Brain microvascular endothelial cell (primary cell): Measurements from ENCODE around the gene DPH5.

Experiments used
- DNase-seq: peaks from one replicate; pipeline ENCODE4 v3.0.0-alpha.2; 2020
- H3K27ac ChIP-seq: fragments of 250-450 bp; sonication (Bioruptor Pico); 2 replicates; pipeline ENCODE4 v1.5.1; 2020; ENCODE audit warnings: mild to moderate bottlenecking, moderate library complexity
- H3K27me3 ChIP-seq: fragments of 250-450 bp; sonication (Bioruptor Pico); replicated peaks from 2 replicates; pipeline ENCODE4 v1.5.1; 2020; ENCODE audit warnings: mild to moderate bottlenecking
- H3K36me3 ChIP-seq: fragments of 250-450 bp; sonication (Bioruptor Pico); replicated peaks from 2 replicates; pipeline ENCODE4 v1.5.1; 2020; ENCODE audit warnings: mild to moderate bottlenecking
- H3K4me3 ChIP-seq: 2 replicates; pipeline ENCODE4 v1.5.1; 2011; ENCODE audit warnings: low read depth, mild to moderate bottlenecking, control low read depth, low read length, moderate library complexity
- in situ Hi-C: cut with HindIII; loops from 2 replicates; pipeline ENCODE4 v1.10.0; 2017; ENCODE audit warnings: low sequenced_read_pairs, low pct_ligation_motif_present
- TF ChIP-seq, protein P1 (sequence below): IDR thresholded peaks from 2 replicates; pipeline ENCODE4 v1.5.1; 2011; ENCODE audit warnings: low read depth, mild to moderate bottlenecking, moderate library complexity, low read length, control low read depth, inconsistent platforms; ENCODE audit errors: missing control alignments

The DPH5 gene

DNA sequence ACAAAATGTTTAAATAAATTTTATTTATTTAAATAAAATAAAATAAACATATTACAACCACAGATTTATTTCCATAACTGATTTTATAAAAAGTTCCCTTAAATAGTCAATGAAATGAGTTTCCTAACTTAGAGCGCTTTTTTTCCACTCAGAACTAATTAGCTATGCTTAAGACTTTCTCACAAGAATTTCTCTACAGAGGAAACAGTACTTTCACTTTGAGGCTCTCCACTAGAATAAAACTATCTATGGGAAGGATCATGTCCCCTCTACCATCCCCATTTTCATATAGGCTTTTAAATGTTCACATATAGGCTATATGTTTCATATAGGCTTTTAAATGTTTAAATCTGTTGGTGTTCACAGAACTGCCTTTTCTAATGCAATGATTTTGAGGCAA lies 40.0 kb upstream of the DPH5 start:
- H3K36me3 ChIP-seq = no peaks in the 10 kb centered on the region
- TF ChIP-seq, protein P1, sequence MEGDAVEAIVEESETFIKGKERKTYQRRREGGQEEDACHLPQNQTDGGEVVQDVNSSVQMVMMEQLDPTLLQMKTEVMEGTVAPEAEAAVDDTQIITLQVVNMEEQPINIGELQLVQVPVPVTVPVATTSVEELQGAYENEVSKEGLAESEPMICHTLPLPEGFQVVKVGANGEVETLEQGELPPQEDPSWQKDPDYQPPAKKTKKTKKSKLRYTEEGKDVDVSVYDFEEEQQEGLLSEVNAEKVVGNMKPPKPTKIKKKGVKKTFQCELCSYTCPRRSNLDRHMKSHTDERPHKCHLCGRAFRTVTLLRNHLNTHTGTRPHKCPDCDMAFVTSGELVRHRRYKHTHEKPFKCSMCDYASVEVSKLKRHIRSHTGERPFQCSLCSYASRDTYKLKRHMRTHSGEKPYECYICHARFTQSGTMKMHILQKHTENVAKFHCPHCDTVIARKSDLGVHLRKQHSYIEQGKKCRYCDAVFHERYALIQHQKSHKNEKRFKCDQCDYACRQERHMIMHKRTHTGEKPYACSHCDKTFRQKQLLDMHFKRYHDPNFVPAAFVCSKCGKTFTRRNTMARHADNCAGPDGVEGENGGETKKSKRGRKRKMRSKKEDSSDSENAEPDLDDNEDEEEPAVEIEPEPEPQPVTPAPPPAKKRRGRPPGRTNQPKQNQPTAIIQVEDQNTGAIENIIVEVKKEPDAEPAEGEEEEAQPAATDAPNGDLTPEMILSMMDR = no peak
- H3K4me3 ChIP-seq = no peak overlapping the region
- no peaks in the 10 kb centered on the region for H3K27me3 ChIP-seq
- in situ Hi-C loops = no loop called here
- no peak for DNase-seq
- H3K27ac ChIP-seq = no peak overlapping the region

DNA sequence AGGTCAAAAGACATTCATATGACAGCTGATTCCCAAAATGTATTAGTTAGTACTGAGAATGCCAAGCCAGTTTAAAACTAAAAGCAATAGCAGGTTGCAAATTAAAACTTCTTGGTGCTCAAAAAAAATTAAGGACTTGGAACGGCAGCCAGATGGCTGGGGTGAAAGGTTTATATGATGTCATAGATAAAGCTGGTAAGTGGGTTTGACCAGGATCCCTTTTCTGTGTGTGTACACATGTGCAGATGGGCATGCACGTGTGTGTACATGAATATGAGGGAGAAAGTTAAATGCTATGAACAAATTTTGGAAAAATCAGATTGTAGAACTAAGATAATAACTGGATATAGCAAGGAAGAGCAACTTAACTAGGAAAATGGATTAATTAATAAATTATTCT lies 39.1 kb upstream of the DPH5 start:
- no peak overlapping the region for H3K4me3 ChIP-seq
- TF ChIP-seq, protein P1 = no peak
- H3K27ac ChIP-seq = no peak overlapping the region
- no peaks in the 10 kb centered on the region for H3K27me3 ChIP-seq
- in situ Hi-C loops = no loop called here
- DNase-seq = no peak
- no peaks in the 10 kb centered on the region for H3K36me3 ChIP-seq

DNA sequence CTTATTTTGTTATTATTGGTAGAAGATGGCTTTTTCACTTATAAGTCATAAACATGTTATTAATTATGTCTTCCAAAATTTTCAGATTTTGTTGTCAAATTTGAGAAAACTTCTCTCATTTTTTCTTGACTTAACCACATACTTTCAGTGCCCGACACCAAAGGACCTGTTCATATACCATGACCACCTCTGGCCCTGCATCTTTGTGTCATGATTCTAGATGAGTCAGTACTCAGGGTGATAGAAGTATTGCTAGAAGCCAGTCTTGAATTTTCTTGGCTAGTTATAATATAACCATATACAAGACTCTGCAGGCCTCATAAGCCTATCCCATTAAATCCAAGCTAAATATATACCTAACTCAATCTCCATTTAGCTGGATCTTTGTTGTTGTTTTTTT lies 35.4 kb upstream of the DPH5 start:
- H3K36me3 ChIP-seq = no peaks in the 10 kb centered on the region
- no peaks in the 10 kb centered on the region for H3K27me3 ChIP-seq
- in situ Hi-C loops = no loop called here
- DNase-seq = no peak
- no peak overlapping the region for H3K27ac ChIP-seq
- H3K4me3 ChIP-seq = no peak overlapping the region
- TF ChIP-seq, protein P1 = no peak

DNA sequence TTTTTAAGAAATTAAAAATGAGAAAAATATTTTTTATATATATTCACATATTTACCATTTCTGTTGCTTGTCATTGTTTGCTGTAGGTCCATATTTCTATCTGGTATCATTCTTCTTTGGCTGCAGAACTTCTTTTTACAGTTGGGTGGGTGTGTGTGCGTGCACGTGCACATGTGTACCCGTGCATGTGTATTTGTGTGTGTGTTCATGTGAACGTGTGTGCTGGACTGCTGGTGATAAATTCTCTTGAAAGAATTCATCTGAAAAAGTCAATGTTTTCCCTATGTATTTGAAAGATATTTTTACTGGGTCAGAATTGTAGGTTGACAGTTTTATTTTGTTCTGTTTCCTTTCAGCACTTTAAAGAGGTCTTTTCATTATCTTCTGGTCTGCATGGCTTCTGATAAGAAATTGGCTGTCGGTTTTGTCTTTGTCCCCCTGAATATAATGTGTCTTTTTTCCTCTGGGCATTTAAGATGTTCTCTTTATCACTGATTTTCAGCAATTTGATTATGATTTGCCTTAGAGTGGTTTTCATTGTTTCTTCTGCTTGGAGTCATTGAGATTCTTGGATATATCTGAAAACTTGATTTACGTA lies 34.5 kb upstream of the DPH5 start:
- no peaks in the 10 kb centered on the region for H3K27me3 ChIP-seq
- TF ChIP-seq, protein P1 = no peak
- in situ Hi-C loops = no loop called here
- H3K4me3 ChIP-seq = no peak overlapping the region
- no peaks in the 10 kb centered on the region for H3K36me3 ChIP-seq
- no peak for DNase-seq
- H3K27ac ChIP-seq = no peak overlapping the region

DNA sequence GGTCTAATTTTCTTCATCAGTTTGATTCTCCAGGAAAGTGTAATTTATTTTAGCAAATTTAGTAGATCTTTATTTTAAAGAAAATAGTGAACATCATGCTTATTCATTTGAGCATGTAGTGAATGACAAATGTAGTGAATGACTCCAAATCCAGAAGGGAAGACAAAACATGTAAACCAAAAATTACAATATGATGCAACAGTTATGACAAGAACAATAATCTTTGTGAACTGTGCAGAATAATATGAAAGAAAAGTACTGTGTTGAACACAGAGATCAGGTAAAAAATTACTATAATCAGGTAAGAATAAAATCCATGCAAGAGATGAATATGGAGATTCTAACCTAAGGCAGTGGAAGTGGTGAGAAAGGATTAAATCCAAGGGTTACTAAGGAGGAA lies 30.0 kb upstream of the DPH5 start:
- Histone ChIP-seq H3K36me3 (no peaks in the 10 kb centered on the region), H3K27ac (no peak overlapping the region), H3K27me3 (no peaks in the 10 kb centered on the region), H3K4me3 (no peak overlapping the region)
- no peak for DNase-seq
- TF ChIP-seq, protein P1 = no peak
- in situ Hi-C loops = no loop called here
